ENCODE results near the gene SERPINH1. TPM values are rescaled to one million over a fixed set of nuclear protein-coding genes. Genes with fewer than 3 reads are reported as not detected.

The SERPINH1 gene
- total and polyA plus RNA-seq, 4 donors = 112 to 585 (median 287) TPM

DNA sequence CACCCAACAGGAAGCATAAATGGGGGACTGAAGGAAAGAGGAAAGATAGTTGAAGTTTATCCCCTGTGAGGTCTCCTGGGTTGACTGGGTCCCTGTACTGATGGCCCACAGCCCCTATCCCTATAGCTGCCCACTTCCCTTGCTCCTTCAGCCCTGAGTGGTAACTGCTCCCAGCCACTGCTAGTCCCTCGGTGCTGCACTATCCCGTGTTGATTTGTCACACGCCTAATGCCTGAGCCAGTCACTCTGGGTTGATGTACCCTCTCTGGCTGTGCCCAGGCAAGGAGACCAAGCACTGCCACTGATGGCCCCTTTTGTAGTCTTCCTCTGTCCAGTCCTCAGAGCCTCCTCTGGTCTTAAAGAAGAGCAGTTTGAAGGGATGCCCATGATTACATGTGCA is 45.9 kb upstream of the SERPINH1 start:
- no peak overlapping the region for H3K9ac ChIP-seq (ENCODE audit: insufficient read depth in 1 of 2, low read length in 2 of 2)
- no peaks in the 10 kb centered on the region for H3K27me3 ChIP-seq (ENCODE audit: control insufficient read depth in 3 of 3, insufficient read depth in 3 of 3, low read length in 2 of 3)
- DNase-seq = no peak
- peaks cover 0 to 7% (median 0%) of the 10 kb centered on the region in 5 donors for H3K4me1 ChIP-seq (ENCODE audit: control insufficient read depth in 5 of 5, insufficient read depth in 5 of 5, low read length in 5 of 5)
- H3K4me3 ChIP-seq = no peak overlapping the region
- 96% methylated on average over 3 of the region's 3 CpGs for WGBS, 2 donors
- H3K27ac ChIP-seq (ENCODE audit: low read depth in 1 of 2, low read length in 1 of 2) = no peak overlapping the region
- no peak for ATAC-seq (ENCODE audit: insufficient read depth, low FRiP score)
- no peaks in the 10 kb centered on the region for H3K36me3 ChIP-seq (ENCODE audit: control insufficient read depth in 4 of 4, insufficient read depth in 4 of 4, low read length in 4 of 4)
- peaks cover 0 to 3% (median 0%) of the 10 kb centered on the region in 4 donors for H3K9me3 ChIP-seq (ENCODE audit: control insufficient read depth in 4 of 4, insufficient read depth in 3 of 4, low read length in 3 of 4)
- TF ChIP-seq, protein P1, sequence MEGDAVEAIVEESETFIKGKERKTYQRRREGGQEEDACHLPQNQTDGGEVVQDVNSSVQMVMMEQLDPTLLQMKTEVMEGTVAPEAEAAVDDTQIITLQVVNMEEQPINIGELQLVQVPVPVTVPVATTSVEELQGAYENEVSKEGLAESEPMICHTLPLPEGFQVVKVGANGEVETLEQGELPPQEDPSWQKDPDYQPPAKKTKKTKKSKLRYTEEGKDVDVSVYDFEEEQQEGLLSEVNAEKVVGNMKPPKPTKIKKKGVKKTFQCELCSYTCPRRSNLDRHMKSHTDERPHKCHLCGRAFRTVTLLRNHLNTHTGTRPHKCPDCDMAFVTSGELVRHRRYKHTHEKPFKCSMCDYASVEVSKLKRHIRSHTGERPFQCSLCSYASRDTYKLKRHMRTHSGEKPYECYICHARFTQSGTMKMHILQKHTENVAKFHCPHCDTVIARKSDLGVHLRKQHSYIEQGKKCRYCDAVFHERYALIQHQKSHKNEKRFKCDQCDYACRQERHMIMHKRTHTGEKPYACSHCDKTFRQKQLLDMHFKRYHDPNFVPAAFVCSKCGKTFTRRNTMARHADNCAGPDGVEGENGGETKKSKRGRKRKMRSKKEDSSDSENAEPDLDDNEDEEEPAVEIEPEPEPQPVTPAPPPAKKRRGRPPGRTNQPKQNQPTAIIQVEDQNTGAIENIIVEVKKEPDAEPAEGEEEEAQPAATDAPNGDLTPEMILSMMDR (IDR thresholded peaks at IDR 0.05; ENCODE audit: control extremely low read depth, extremely low read depth) = no peak

DNA sequence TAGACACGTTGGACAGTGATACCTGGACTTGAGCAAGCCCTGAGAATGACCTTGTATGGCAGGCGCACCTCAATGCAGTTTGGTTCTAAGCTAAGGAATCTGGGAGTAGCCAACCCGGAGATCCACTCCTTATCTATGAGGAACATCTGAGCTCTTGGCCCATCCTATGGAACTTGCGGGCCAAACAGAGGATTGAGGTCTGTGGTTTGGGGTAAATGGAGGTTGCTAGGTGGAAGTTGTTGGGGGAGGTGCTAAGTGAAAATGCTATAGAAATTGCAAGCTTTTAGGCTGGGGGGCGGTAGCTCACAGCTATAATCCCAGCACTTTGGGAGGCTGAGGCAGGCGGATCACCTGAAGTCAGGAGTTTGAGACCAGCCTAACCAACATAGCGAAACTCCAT is 45.2 kb upstream of the SERPINH1 start:
- ATAC-seq (ENCODE audit: insufficient read depth, low FRiP score) = no peak
- Histone ChIP-seq H3K9ac (ENCODE audit: insufficient read depth in 1 of 2, low read length in 2 of 2) (no peak overlapping the region), H3K27me3 (ENCODE audit: control insufficient read depth in 3 of 3, insufficient read depth in 3 of 3, low read length in 2 of 3) (no peaks in the 10 kb centered on the region), H3K9me3 (ENCODE audit: control insufficient read depth in 4 of 4, insufficient read depth in 3 of 4, low read length in 3 of 4) (peaks cover 0 to 3% (median 0%) of the 10 kb centered on the region in 4 donors), H3K4me1 (ENCODE audit: control insufficient read depth in 5 of 5, insufficient read depth in 5 of 5, low read length in 5 of 5) (peaks cover 0 to 7% (median 0%) of the 10 kb centered on the region in 5 donors), H3K4me3 (no peak overlapping the region), H3K27ac (ENCODE audit: low read depth in 1 of 2, low read length in 1 of 2) (no peak overlapping the region), H3K36me3 (ENCODE audit: control insufficient read depth in 4 of 4, insufficient read depth in 4 of 4, low read length in 4 of 4) (no peaks in the 10 kb centered on the region)
- DNase-seq = no peak
- WGBS, 2 donors = 71 to 85% methylated on average over 7 of the region's 7 CpGs
- TF ChIP-seq, protein P1 (IDR thresholded peaks at IDR 0.05; ENCODE audit: control extremely low read depth, extremely low read depth) = no peak

DNA sequence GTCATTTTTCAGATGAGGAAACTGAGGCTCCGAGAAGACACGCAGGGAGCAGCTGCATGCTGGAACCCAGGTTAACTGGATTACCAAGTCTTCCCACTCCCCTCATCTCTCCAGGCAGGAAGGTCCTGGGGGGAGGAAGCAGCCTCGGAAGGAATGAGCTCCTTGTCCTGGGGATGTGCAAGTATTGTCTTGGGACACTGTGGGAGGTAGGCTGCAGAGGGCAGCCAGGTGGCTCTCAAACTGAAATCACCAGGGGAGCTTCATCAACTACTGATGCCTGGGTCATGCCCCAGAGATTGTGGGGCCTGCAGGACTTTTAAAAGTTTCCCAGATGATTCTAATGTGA is 43.9 kb upstream of the SERPINH1 start:
- no peak for DNase-seq
- Histone ChIP-seq H3K4me3 (no peak overlapping the region), H3K27ac (ENCODE audit: low read depth in 1 of 2, low read length in 1 of 2) (no peak overlapping the region), H3K9ac (ENCODE audit: insufficient read depth in 1 of 2, low read length in 2 of 2) (no peak overlapping the region), H3K9me3 (ENCODE audit: control insufficient read depth in 4 of 4, insufficient read depth in 3 of 4, low read length in 3 of 4) (peaks cover 0 to 3% (median 0%) of the 10 kb centered on the region in 4 donors), H3K36me3 (ENCODE audit: control insufficient read depth in 4 of 4, insufficient read depth in 4 of 4, low read length in 4 of 4) (no peaks in the 10 kb centered on the region), H3K27me3 (ENCODE audit: control insufficient read depth in 3 of 3, insufficient read depth in 3 of 3, low read length in 2 of 3) (no peaks in the 10 kb centered on the region), H3K4me1 (ENCODE audit: control insufficient read depth in 5 of 5, insufficient read depth in 5 of 5, low read length in 5 of 5) (peaks cover 0 to 7% (median 0%) of the 10 kb centered on the region in 5 donors)
- 89% methylated on average over 3 of the region's 3 CpGs for WGBS, 2 donors
- TF ChIP-seq, protein P1 (IDR thresholded peaks at IDR 0.05; ENCODE audit: control extremely low read depth, extremely low read depth) = no peak
- no peak for ATAC-seq (ENCODE audit: insufficient read depth, low FRiP score)

Data from lung (tissue), 12 donors.